SK-N-SH (cell line): ENCODE measurements around the gene MAP3K9. TPM values are rescaled to one million over a fixed set of nuclear protein-coding genes. Genes with fewer than 3 reads are reported as not detected.

ENCODE experiments used
- CTCF ChIA-PET: fragments of 300-600, 350-600 bp; formaldehyde crosslinking; extraction: SDS; loops from one replicate; lab custom pipeline; 2021; lab: Yijun Ruan, JAX
- POLR2A ChIA-PET: fragments of 350-600 bp; sonication (Branson Sonifier 250); formaldehyde crosslinking; extraction: SDS; loops from one replicate; lab custom pipeline; 2020; ENCODE audit warnings: antibody characterized with exemption, inconsistent platforms; lab: Yijun Ruan, JAX
- DNase-seq: peaks from one replicate; pipeline ENCODE4 v3.0.0; 2012
- H2AFZ ChIP-seq: fragments of 200-600 bp; sonication (generic); 2 replicates; pipeline ENCODE4 v1.8.1; 2016; ENCODE audit warnings: antibody characterized with exemption, mild to moderate bottlenecking, low read depth
- H3F3A ChIP-seq: fragments of 200-600 bp; sonication (generic); replicated peaks from 2 replicates; pipeline ENCODE3; 2016; ENCODE audit warnings: antibody characterized with exemption, mild to moderate bottlenecking; ENCODE audit not compliant: insufficient read depth
- H3K27ac ChIP-seq, 2 experiments: fragments of 200-500 bp in 1 of 2; fragments of 200-600 bp in 1 of 2; sonication (Bioruptor generic) in 1 of 2; sonication (generic), shearing (Covaris generic) in 1 of 2; 2 replicates each; pipeline versions ENCODE4 v1.5.1 to v1.6.1; 2014 to 2016; ENCODE audit warnings: low read depth in 2 of 2, inconsistent platforms in 1 of 2, low read length in 1 of 2, mild to moderate bottlenecking in 1 of 2, mixed read lengths in 1 of 2
- H3K27me3 ChIP-seq: fragments of 200-600 bp; sonication (generic), shearing (Covaris generic); 2 replicates; pipeline ENCODE4 v1.6.1; 2016; ENCODE audit warnings: mixed run types; ENCODE audit not compliant: insufficient read depth
- H3K36me3 ChIP-seq, 2 experiments: fragments of 200-500 bp in 1 of 2; fragments of 200-600 bp in 1 of 2; sonication (Bioruptor generic) in 1 of 2; sonication (generic) in 1 of 2; replicated peaks in 1 of 2; 2 replicates each; pipeline versions ENCODE3 to v1.5.1; 2014 to 2016; ENCODE audit warnings: low read length in 1 of 2, mild to moderate bottlenecking in 1 of 2; ENCODE audit not compliant: insufficient read depth in 2 of 2, control insufficient read depth in 1 of 2
- H3K4me1 ChIP-seq, 2 experiments: fragments of 200-500 bp in 1 of 2; fragments of 200-600 bp in 1 of 2; sonication (Bioruptor generic) in 1 of 2; sonication (generic), shearing (Covaris generic) in 1 of 2; 2 replicates each; pipeline versions ENCODE4 v1.5.1 to v1.6.1; 2014 to 2016; ENCODE audit warnings: low read depth in 1 of 2, low read length in 1 of 2, mixed run types in 1 of 2; ENCODE audit not compliant: insufficient read depth in 2 of 2, control insufficient read depth in 1 of 2
- H3K4me2 ChIP-seq: fragments of 200-600 bp; sonication (generic), shearing (Covaris generic); 2 replicates; pipeline ENCODE4 v1.6.1; 2017; ENCODE audit warnings: mixed run types
- H3K4me3 ChIP-seq, 2 experiments: fragments of 200-500 bp in 1 of 2; fragments of 200-600 bp in 1 of 2; sonication (Bioruptor generic) in 1 of 2; sonication (generic), shearing (Covaris generic) in 1 of 2; 2 replicates each; pipeline versions ENCODE4 v1.5.1 to v1.8.1; 2014 to 2016; ENCODE audit warnings: low read depth in 2 of 2, inconsistent platforms in 1 of 2, low read length in 1 of 2, mild to moderate bottlenecking in 1 of 2, mixed read lengths in 1 of 2, moderate library complexity in 1 of 2
- H3K79me2 ChIP-seq: fragments of 200-600 bp; sonication (generic); 2 replicates; pipeline ENCODE4 v1.8.1; 2017; ENCODE audit warnings: mild to moderate bottlenecking; ENCODE audit not compliant: insufficient read depth
- H3K9ac ChIP-seq: fragments of 200-600 bp; sonication (generic); 2 replicates; pipeline ENCODE4 v1.6.1; 2017; ENCODE audit warnings: mixed run types
- H3K9me2 ChIP-seq: fragments of 200-600 bp; sonication (generic); 2 replicates; pipeline ENCODE4 v1.6.1; 2017; ENCODE audit warnings: mixed run types
- H3K9me3 ChIP-seq: fragments of 200-600 bp; sonication (generic); 2 replicates; pipeline ENCODE4 v1.6.1; 2017; ENCODE audit warnings: mixed run types, mild to moderate bottlenecking, moderate library complexity
- H4K20me1 ChIP-seq: fragments of 200-600 bp; sonication (generic); 2 replicates; pipeline ENCODE4 v1.6.1; 2017; ENCODE audit warnings: mild to moderate bottlenecking, mixed run types; ENCODE audit not compliant: insufficient read depth
- CHD2 ChIP-seq: fragments of 150-350 bp; IDR thresholded peaks from 2 replicates; pipeline ENCODE4 v1.6.1; 2018; ENCODE audit warnings: low read length; ENCODE audit not compliant: partially characterized antibody
- ELF1 ChIP-seq: IDR thresholded peaks from 2 replicates; pipeline ENCODE4 v1.4.0; 2012
- EP300 ChIP-seq, 2 experiments: IDR thresholded peaks; 2 replicates each; pipeline versions ENCODE4 v1.4.0 to v1.6.1; 2012; ENCODE audit warnings: borderline replicate concordance in 1 of 2, low read depth in 1 of 2, low read length in 1 of 2
- FOXJ3 ChIP-seq: sonication (generic); formaldehyde crosslinking; IDR thresholded peaks from 2 replicates; pipeline ENCODE4 v1.5.1; 2020; ENCODE audit warnings: mild to moderate bottlenecking, missing genetic modification reagents
- GABPA ChIP-seq: IDR thresholded peaks from 2 replicates; pipeline ENCODE4 v1.4.0; 2012; ENCODE audit warnings: low read depth, mild to moderate bottlenecking
- MXI1 ChIP-seq: IDR thresholded peaks from 2 replicates; pipeline ENCODE4 v1.6.1; 2012; ENCODE audit warnings: mild to moderate bottlenecking, low read depth, low read length, improper control_type of control experiment
- NRF1 ChIP-seq: IDR thresholded peaks from 2 replicates; pipeline ENCODE4 v1.6.1; 2012; ENCODE audit warnings: low read depth, mild to moderate bottlenecking, low read length
- POLR2AphosphoS5 ChIP-seq: IDR thresholded peaks from 2 replicates; pipeline ENCODE4 v1.6.1; 2012; ENCODE audit warnings: low read depth, low read length
- RCOR1 ChIP-seq: fragments of 150-350 bp; IDR thresholded peaks from 2 replicates; pipeline ENCODE4 v1.6.1; 2017; ENCODE audit warnings: antibody characterized with exemption, low read length
- RFX5 ChIP-seq: IDR thresholded peaks from 2 replicates; pipeline ENCODE4 v1.6.1; 2012; ENCODE audit warnings: mild to moderate bottlenecking, improper control_type of control experiment, low read length
- SIN3A ChIP-seq: IDR thresholded peaks from 2 replicates; pipeline ENCODE4 v1.6.1; 2012; ENCODE audit warnings: low read depth, mild to moderate bottlenecking, low read length, moderate library complexity, borderline replicate concordance
- TEAD4 ChIP-seq: IDR thresholded peaks from 2 replicates; pipeline ENCODE4 v1.4.0; 2012; ENCODE audit warnings: mild to moderate bottlenecking, borderline replicate concordance; ENCODE audit not compliant: insufficient read depth
- WGBS: methylation state at CpG from one replicate; pipeline ENCODE4 v1.1.6; 2017; ENCODE audit warnings: low lambda C conversion rate; 5-methylcytosine and 5-hydroxymethylcytosine counted together
- polyA plus RNA-seq, 3 experiments: library from polyadenylated mRNA; depleted of rRNA; stranded (reverse); fragments of >200 nt; gene quantifications; 2 replicates each; pipeline ENCODE4 v1.2.3, GENCODE V29; 2012
- TF ChIP-seq, protein P1 (sequence below): fragments of 200-600 bp; sonication (generic); IDR thresholded peaks from 2 replicates; pipeline ENCODE4 v1.6.1; 2017; ENCODE audit warnings: antibody characterized with exemption, mild to moderate bottlenecking, moderate library complexity
- TF ChIP-seq, protein P2 (sequence below): IDR thresholded peaks from 2 replicates; pipeline ENCODE4 v1.4.0; 2012; ENCODE audit warnings: low read depth, borderline replicate concordance
- TF ChIP-seq, protein P3 (sequence below): IDR thresholded peaks from 2 replicates; pipeline ENCODE4 v1.6.1; 2012; ENCODE audit warnings: mild to moderate bottlenecking, low read depth, low read length, moderate library complexity
- TF ChIP-seq, protein P4 (sequence below): IDR thresholded peaks from 2 replicates; pipeline ENCODE4; 2012
- TF ChIP-seq, protein P5 (sequence below): fragments of 150-350 bp; IDR thresholded peaks from 2 replicates; pipeline ENCODE4 v1.6.1; 2017; ENCODE audit warnings: antibody characterized with exemption, low read length, low read depth, borderline replicate concordance

The MAP3K9 gene
- polyA plus RNA-seq, 1 of the 3 experiments (the other 2 are of a cell fraction): 2.0 TPM

DNA sequence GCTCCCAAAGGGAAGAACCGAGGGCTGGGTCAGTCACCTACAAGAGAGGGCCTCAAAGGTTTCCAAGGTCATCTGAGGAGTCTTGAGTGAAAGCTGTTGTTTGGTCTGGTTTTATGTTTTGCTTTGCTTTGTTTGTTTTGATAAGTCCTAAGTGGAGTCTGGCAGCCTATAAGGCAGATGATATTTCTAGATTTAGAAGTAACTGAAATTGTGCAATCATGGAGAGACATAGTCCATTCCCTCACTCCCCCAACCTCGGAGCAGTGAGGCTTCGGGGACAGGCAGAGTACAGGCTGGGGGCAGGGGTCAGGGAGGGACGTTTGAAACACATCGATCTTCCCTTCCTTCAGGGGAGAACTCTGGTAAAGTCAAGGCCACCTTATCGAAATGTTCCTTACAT lies 125.3 kb downstream of the MAP3K9 start:
- Histone ChIP-seq H4K20me1 (no peaks in the 10 kb centered on the region), H3K36me3 (no peaks in the 10 kb centered on the region), H2AFZ (no peak overlapping the region), H3K4me3 (no peak overlapping the region), H3K79me2 (no peaks in the 10 kb centered on the region), H3K4me1 (peaks cover 0 to 2% of the 10 kb centered on the region in 2 experiments; a peak in 1 of 4 replicates), H3K9me3 (no peaks in the 10 kb centered on the region), H3K9ac (no peak overlapping the region), H3K9me2 (no peaks in the 10 kb centered on the region), H3K4me2 (no peak overlapping the region), H3K27me3 (no peaks in the 10 kb centered on the region), H3F3A (no peaks in the 10 kb centered on the region), H3K27ac (no peak overlapping the region)
- ChIA-PET CTCF (interaction anchor here (1.4 kb wide), 1 partner anchor 133 kb away, joined by 3 read pairs; no protein-coding TSS in a partner anchor), POLR2A (no interaction called here)
- DNase-seq: no peak
- TF ChIP-seq SIN3A (no peak), NRF1 (no peak), RFX5 (no peak), MXI1 (no peak), EP300 (IDR thresholded peaks at IDR 0.05; ENCODE audit: borderline replicate concordance in 1 of 2, low read depth in 1 of 2, low read length in 1 of 2) (no peak)
- TF ChIP-seq, protein P1, sequence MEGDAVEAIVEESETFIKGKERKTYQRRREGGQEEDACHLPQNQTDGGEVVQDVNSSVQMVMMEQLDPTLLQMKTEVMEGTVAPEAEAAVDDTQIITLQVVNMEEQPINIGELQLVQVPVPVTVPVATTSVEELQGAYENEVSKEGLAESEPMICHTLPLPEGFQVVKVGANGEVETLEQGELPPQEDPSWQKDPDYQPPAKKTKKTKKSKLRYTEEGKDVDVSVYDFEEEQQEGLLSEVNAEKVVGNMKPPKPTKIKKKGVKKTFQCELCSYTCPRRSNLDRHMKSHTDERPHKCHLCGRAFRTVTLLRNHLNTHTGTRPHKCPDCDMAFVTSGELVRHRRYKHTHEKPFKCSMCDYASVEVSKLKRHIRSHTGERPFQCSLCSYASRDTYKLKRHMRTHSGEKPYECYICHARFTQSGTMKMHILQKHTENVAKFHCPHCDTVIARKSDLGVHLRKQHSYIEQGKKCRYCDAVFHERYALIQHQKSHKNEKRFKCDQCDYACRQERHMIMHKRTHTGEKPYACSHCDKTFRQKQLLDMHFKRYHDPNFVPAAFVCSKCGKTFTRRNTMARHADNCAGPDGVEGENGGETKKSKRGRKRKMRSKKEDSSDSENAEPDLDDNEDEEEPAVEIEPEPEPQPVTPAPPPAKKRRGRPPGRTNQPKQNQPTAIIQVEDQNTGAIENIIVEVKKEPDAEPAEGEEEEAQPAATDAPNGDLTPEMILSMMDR: no peak
- 33% methylated on average over 6 of the region's 6 CpGs for WGBS

DNA sequence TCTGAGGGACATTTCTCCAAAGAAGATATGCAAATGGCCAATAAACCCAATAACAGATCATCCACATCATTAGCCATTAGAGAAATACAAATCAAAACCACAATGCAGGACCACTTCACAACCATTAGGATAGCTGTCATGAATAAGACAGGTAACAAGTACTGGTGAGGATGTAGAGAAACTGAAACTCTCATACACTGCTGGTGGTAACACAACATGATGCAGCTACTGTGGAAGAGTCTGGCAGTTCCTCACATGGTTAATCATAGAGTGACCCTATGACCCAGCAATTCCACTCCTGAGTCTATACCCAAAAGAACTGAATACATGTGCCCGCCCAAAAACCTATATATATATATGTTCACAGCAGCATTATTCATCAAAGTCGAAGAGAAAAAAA lies 128.6 kb downstream of the MAP3K9 start:
- DNase-seq: no peak
- H3K4me1 ChIP-seq: no peaks in the 10 kb centered on the region; a peak in 1 of 4 replicates
- H3F3A ChIP-seq: no peaks in the 10 kb centered on the region
- no peaks in the 10 kb centered on the region for H3K9me2 ChIP-seq
- H3K79me2 ChIP-seq: no peaks in the 10 kb centered on the region
- POLR2A ChIA-PET: no interaction called here
- no peak overlapping the region for H3K4me2 ChIP-seq
- H2AFZ ChIP-seq: no peak overlapping the region
- H3K4me3 ChIP-seq: no peak overlapping the region
- TF ChIP-seq, protein P2, sequence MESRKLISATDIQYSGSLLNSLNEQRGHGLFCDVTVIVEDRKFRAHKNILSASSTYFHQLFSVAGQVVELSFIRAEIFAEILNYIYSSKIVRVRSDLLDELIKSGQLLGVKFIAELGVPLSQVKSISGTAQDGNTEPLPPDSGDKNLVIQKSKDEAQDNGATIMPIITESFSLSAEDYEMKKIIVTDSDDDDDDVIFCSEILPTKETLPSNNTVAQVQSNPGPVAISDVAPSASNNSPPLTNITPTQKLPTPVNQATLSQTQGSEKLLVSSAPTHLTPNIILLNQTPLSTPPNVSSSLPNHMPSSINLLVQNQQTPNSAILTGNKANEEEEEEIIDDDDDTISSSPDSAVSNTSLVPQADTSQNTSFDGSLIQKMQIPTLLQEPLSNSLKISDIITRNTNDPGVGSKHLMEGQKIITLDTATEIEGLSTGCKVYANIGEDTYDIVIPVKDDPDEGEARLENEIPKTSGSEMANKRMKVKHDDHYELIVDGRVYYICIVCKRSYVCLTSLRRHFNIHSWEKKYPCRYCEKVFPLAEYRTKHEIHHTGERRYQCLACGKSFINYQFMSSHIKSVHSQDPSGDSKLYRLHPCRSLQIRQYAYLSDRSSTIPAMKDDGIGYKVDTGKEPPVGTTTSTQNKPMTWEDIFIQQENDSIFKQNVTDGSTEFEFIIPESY: no peak
- TF ChIP-seq ELF1: no peak
- TF ChIP-seq, protein P3, sequence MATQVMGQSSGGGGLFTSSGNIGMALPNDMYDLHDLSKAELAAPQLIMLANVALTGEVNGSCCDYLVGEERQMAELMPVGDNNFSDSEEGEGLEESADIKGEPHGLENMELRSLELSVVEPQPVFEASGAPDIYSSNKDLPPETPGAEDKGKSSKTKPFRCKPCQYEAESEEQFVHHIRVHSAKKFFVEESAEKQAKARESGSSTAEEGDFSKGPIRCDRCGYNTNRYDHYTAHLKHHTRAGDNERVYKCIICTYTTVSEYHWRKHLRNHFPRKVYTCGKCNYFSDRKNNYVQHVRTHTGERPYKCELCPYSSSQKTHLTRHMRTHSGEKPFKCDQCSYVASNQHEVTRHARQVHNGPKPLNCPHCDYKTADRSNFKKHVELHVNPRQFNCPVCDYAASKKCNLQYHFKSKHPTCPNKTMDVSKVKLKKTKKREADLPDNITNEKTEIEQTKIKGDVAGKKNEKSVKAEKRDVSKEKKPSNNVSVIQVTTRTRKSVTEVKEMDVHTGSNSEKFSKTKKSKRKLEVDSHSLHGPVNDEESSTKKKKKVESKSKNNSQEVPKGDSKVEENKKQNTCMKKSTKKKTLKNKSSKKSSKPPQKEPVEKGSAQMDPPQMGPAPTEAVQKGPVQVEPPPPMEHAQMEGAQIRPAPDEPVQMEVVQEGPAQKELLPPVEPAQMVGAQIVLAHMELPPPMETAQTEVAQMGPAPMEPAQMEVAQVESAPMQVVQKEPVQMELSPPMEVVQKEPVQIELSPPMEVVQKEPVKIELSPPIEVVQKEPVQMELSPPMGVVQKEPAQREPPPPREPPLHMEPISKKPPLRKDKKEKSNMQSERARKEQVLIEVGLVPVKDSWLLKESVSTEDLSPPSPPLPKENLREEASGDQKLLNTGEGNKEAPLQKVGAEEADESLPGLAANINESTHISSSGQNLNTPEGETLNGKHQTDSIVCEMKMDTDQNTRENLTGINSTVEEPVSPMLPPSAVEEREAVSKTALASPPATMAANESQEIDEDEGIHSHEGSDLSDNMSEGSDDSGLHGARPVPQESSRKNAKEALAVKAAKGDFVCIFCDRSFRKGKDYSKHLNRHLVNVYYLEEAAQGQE: no peak
- TF ChIP-seq SIN3A: no peak
- no peak for TF ChIP-seq FOXJ3 (CRISPR knock-in tag)
- TF ChIP-seq, protein P4, sequence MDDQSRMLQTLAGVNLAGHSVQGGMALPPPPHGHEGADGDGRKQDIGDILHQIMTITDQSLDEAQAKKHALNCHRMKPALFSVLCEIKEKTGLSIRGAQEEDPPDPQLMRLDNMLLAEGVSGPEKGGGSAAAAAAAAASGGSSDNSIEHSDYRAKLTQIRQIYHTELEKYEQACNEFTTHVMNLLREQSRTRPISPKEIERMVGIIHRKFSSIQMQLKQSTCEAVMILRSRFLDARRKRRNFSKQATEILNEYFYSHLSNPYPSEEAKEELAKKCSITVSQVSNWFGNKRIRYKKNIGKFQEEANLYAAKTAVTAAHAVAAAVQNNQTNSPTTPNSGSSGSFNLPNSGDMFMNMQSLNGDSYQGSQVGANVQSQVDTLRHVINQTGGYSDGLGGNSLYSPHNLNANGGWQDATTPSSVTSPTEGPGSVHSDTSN: no peak
- no peak for TF ChIP-seq RFX5
- TF ChIP-seq, protein P5, sequence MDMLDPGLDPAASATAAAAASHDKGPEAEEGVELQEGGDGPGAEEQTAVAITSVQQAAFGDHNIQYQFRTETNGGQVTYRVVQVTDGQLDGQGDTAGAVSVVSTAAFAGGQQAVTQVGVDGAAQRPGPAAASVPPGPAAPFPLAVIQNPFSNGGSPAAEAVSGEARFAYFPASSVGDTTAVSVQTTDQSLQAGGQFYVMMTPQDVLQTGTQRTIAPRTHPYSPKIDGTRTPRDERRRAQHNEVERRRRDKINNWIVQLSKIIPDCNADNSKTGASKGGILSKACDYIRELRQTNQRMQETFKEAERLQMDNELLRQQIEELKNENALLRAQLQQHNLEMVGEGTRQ: no peak
- no peak for TF ChIP-seq CHD2
- no peak for TF ChIP-seq TEAD4
- no peak for TF ChIP-seq RCOR1
- TF ChIP-seq GABPA: no peak
- no peak for TF ChIP-seq POLR2AphosphoS5
- H3K27me3 ChIP-seq: no peaks in the 10 kb centered on the region
- H4K20me1 ChIP-seq: no peaks in the 10 kb centered on the region
- H3K36me3 ChIP-seq: no peaks in the 10 kb centered on the region
- no peak overlapping the region for H3K9ac ChIP-seq
- CTCF ChIA-PET: no interaction called here
- H3K27ac ChIP-seq: no peak overlapping the region
- no peaks in the 10 kb centered on the region for H3K9me3 ChIP-seq
- 76% methylated on average over 2 of the region's 2 CpGs for WGBS
